ENCODE results near the gene PTCD3.

The PTCD3 gene

GRCh38 chr2:86087936-86088850, 17.8 kb upstream of the PTCD3 start:
- DNase-seq: no peak

DNA sequence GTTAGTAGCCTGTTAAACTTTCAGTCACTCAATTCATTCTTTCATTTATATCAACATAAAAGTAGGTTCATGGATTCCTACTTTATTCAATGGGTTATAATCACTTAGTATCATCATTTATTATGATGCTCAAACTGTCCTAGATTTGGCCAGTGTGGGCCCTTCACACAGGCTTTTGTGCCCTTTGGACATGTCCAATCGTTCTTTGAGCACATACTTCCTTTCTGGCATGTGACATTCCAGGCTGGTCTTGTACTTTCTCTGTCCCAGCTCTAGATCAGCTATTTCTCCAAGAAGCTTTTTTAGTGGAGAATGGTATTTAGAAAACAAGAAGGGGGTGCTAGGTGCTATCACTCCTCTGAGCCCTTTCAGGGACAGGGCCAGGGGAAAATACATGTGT, 11.8 kb upstream of the PTCD3 start:
- DNase-seq: no peak

DNA sequence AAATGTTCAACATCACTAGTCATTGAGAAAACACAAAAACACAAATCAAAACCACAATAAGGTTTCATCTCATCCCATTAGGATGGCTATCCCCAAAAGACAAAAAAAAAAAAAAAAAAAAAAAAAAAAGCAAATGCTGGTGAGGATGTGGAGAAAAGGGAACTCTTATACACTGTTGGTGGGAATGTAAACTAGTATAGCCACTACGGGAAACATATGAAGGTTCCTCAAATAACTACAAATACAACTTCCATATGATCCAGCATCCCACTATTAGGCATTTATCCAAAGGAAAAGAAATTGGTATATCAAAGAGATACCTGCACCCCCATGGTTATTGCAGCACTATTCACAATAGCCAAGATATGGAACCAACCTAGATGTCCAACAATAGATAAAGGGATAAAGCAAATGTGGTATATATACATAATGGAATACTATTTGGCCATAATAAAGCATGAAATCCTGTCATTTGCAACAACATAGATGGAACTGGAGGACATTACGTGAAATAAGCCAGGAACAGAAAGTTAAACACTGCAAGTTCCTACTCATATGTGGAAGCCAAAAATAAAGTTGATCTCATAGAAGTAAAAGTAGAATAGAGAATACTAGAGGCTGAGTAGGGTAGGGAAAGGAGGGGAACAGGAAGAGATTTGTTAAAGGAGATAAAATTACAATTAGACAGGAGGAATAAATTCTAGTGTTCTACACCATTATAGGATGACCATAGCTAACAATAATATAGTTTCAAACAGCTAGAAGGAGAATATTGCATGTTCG, 8.7 kb upstream of the PTCD3 start:
- DNase-seq: no peak

- DNase-seq: no peak
Measured at GRCh38 chr2:86097913-86098312, 8.1 kb upstream of the PTCD3 start.

DNA sequence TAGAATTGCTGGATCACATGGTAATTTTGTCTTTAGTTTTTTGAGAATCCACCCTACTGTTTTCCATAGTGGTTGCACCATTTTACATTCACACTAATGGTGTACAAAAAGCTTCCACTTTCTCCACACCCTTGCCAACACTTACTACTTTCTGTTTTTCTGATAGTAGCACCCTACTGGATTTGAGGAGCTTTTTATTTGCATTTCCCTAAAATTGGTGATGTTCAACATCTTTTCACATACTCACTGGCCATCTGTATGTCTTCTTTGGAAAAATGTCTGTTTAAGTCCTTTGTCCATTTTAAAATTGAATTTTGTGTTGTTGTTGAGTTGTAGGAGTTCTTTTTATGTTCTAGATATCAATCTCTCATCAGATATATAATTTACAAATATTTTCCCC, 3.9 kb upstream of the PTCD3 start:
- no peak for DNase-seq

- peak; percentile 72 for DNase-seq
Measured at GRCh38 chr2:86105252-86105968, 625 bp upstream of the PTCD3 start, which contains the start of gene POLR1A. POLR1A (minus strand) TSS chr2:86105886; CDS start chr2:86105776, 110 bp downstream.

DNA sequence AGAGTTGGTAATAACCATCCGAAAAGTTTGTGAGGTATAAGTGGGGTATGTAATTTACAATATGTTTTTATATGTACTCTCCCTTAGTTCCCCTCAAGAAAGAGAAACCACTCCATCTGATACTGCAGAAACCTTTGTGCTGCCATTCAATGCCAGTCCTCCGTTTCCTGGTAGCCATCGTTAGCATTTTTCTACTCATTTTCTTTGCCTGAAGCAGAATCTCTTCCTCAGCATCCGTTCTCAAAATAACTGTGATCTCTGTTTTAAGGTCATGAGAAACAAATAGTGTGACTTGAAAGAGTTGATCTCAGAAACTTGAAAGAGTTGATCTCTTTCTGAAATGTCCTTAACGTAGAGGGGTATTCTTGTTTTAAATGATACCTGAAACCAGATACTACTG, 996 bp downstream of the PTCD3 start:
- no peak for DNase-seq

DNA sequence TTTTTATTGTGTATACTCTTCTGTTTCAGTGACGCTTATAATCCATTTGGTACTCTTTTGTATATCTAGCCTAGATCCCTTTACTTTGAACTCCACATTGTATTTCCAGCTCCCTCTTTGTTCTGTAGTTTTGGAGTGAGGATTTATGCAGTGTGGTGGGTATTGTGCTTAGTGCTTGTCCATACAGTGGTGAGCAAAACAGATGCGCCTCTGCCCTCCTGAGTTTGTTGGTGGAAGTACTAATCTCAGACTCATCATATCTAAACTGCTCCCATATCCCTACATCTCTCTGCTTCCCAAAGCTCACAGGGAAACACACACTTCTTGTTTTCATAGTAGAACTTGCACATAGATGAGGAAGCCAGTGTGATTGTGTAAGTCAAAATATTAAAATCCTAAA, 12.1 kb downstream of the PTCD3 start:
- no peak for DNase-seq

DNA sequence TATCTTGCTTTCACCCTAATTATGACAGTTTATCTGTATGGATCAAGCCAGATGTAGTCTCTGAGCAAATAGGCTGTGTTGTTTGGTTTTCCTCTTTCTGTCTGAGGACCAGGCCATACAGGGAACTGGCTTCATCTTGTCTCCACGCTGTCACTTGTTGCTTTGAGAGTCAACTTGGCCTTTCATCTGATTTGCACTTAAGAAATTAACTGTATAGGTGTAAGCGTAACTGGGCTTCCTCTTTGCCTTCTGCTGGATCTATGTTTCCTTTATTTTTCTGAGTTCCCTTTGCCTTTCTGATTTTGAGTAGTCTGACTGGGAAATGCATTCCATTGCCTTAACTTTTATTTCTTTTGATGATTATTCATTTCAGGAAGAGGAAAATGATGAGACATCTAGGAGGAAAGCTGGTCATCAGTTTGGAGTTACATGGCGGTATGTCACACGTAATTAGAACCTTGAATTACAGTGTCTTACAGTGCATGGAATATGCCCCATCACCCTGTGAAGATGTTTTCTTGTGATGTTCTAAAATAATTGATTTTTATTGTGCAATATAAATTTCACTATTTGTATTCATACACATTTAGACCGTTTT, 17.4 kb downstream of the PTCD3 start:
- DNase-seq: no peak

DNA sequence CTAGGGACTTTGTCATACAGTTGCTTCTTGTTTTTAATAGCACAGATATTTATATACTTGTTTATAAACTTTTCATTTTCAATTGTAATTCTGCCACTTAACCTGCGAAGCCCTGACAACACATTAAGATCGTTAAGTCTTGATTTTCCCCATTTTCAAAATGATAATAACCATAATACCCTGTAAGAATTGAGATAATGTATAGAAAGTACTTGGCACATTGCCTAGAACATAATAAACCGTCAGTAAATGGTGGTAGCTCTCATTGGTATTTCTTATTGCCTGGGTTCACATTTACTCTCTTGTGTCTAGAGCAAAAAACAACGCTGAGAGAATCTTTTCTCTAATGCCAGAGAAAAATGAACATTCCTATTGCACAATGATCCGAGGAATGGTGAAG, 18.6 kb downstream of the PTCD3 start:
- DNase-seq: no peak

GRCh38 chr2:86134709-86135108, 28.7 kb downstream of the PTCD3 start:
- no peak for DNase-seq

- DNase-seq: no peak
Measured at GRCh38 chr2:86135653-86136052, 29.6 kb downstream of the PTCD3 start.

GRCh38 chr2:86136141-86136540, 30.1 kb downstream of the PTCD3 start:
- DNase-seq: no peak

DNA sequence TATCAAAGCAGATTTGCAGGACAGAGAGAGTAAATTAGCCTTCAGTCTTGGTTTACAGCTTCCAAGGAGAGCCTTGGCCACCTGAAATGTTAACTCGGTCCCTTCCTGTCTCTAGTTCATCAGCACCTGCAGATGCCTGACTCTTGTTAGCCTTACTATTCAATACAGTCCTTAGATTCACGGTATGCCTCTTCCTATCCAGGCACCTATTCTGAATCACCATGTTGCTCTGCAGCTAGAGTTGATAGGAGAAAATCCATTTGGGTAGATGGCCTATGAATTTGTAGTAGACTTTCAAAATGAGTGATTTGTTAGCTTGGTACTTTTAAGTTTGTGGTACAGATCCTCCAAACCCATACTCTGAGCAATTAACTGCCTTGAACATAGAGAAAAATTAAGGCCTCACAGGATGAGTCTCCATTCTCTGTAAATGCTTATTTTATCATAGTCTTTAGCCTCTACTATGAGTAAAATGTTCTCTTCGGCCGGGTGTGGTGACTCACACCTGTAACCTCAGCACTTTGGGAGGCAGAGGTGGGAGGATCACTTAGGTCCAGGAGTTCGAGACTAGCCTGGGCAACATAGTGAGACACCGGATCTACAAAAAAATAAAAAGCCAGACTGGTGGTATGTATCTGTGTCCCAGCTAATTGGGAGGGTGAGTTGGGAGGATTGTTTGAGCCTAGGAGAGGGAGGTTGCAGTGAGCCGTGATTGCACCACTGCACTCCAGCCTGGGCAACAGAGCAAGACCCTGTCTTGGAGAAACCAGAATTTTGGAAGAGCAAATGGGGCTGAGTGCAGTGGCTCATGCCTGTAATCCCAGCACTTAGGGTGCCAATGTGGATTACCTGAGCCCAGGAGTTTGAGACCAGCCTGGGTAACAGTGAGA, 32.9 kb downstream of the PTCD3 start:
- DNase-seq: no peak

DNA sequence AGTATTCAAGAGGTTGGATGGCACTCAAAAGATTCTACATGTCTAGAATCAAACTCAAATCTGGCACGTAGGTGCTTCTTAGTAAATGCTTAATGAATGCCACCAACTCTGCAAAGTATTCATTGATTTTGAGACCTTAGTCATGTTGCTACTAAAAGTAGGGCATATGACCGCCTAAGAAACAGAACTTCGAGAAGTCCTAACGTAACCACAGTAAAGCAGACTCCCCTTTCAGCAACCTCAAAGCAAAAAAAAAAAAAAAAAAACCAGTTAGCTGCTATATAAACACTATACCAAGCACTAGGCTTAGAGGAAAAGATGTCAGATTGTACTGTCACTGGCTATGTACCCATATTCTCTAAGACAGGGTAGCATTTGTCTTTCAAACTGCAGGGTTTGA, 33.9 kb downstream of the PTCD3 start:
- no peak for DNase-seq

GRCh38 chr2:86140969-86141392, 34.9 kb downstream of the PTCD3 start:
- no peak for DNase-seq

- no peak for DNase-seq
Measured at GRCh38 chr2:86142436-86143257, 36.6 kb downstream of the PTCD3 start.

- no peak for DNase-seq
Measured at GRCh38 chr2:86143307-86143706, 37.3 kb downstream of the PTCD3 start.

GRCh38 chr2:86143926-86144685, 38.1 kb downstream of the PTCD3 start:
- DNase-seq: no peak

DNA sequence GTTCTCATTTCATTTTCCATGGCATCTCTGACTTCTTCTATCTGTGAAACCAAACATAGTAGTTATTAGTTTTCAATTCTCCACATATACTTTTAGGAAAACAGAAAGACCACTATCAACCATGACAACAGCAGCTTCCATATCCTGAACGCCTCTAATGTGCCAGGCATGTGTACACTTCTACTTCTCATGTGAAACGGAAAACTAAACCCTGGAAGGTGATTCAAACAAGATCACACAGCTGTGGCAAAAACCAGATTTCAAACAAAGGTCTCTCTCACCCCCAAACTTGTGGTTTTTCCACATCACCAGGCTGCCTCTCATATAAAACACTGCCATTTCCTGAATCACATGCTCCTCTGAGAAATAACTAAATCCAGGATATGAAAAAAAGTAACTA, 41.8 kb downstream of the PTCD3 start:
- no peak for DNase-seq
